HG02571 (cell line): ENCODE results near the gene DGKE.

Source experiments
- ATAC-seq: cut with Tn5 transposase; IDR thresholded peaks from one replicate; pipeline ENCODE4 v1.9.1; 2021; ENCODE audit warnings: mild to moderate bottlenecking, moderate library complexity; ENCODE audit not compliant: unreplicated experiment

Gene DGKE

GRCh38 chr17:56913000-56913311 is 79.0 kb downstream of the DGKE start:
- ATAC-seq: no peak

GRCh38 chr17:56913353-56913866 is 79.5 kb downstream of the DGKE start:
- peak; percentile 33 for ATAC-seq

- ATAC-seq: peak; percentile 73
These were observed 80.1 kb downstream of the DGKE start, which contains the start of gene TRIM25 for GRCh38 chr17:56913867-56914580. Gene TRIM25 (minus strand): TSS chr17:56914049. CDS start chr17:56913988, 61 bp downstream.

GRCh38 chr17:56914581-56915273 is 80.8 kb downstream of the DGKE start:
- no peak for ATAC-seq

GRCh38 chr17:56917559-56918296 is 83.8 kb downstream of the DGKE start:
- ATAC-seq: no peak

- no peak for ATAC-seq
These were observed 85.0 kb downstream of the DGKE start for GRCh38 chr17:56918916-56919315.
